Mesenchymal stem cell (in vitro differentiated cells and primary cell): ENCODE results near the gene SGK1.
A peak's percentile ranks its signal among the peaks of the same experiment; 100 is the strongest.

Experiments
- DNase-seq: peaks from one replicate; pipeline ENCODE4 v3.0.0-alpha.2; 2013
- H2AFZ ChIP-seq: one replicate; pipeline ENCODE4 v1.6.1; 2013; ENCODE audit warnings: low read depth, mild to moderate bottlenecking, control low read depth, inconsistent platforms, low read length, moderate library complexity
- H2AK5ac ChIP-seq: 2 replicates; pipeline ENCODE4 v1.6.1; 2013; ENCODE audit warnings: low read length, moderate library complexity, mild to moderate bottlenecking, inconsistent platforms; ENCODE audit not compliant: severe bottlenecking
- H2BK120ac ChIP-seq: one replicate; pipeline ENCODE4 v1.6.1; 2013; ENCODE audit warnings: low read depth, mild to moderate bottlenecking, inconsistent platforms, low read length, moderate library complexity
- H2BK12ac ChIP-seq, 2 experiments: one replicate each; pipeline ENCODE4 v1.6.1; 2013; ENCODE audit warnings: inconsistent platforms in 2 of 2, low read length in 2 of 2, mild to moderate bottlenecking in 2 of 2, moderate library complexity in 2 of 2, control low read depth in 1 of 2
- H2BK15ac ChIP-seq: one replicate; pipeline ENCODE4 v1.6.1; 2013; ENCODE audit warnings: mild to moderate bottlenecking, low read depth, inconsistent platforms; ENCODE audit not compliant: poor library complexity, severe bottlenecking
- H2BK5ac ChIP-seq: 2 replicates; pipeline ENCODE4 v1.6.1; 2013; ENCODE audit warnings: low read depth, mild to moderate bottlenecking, low read length, control low read depth, inconsistent platforms; ENCODE audit not compliant: poor library complexity, severe bottlenecking
- H3K14ac ChIP-seq, 2 experiments: one replicate each; pipeline ENCODE4 v1.6.1; 2013; ENCODE audit warnings: inconsistent platforms in 2 of 2, low read length in 2 of 2, control low read depth in 1 of 2, mild to moderate bottlenecking in 1 of 2, moderate library complexity in 1 of 2
- H3K18ac ChIP-seq, 2 experiments: one replicate each; pipeline ENCODE4 v1.6.1; 2013; ENCODE audit warnings: inconsistent platforms in 2 of 2, low read length in 2 of 2, control low read depth in 1 of 2, low read depth in 1 of 2, mild to moderate bottlenecking in 1 of 2
- H3K23ac ChIP-seq, 2 experiments: one replicate each; pipeline ENCODE4 v1.6.1; 2013; ENCODE audit warnings: inconsistent platforms in 2 of 2, low read length in 2 of 2, mild to moderate bottlenecking in 2 of 2, moderate library complexity in 2 of 2, control low read depth in 1 of 2
- H3K27ac ChIP-seq: 2 replicates; pipeline ENCODE4 v1.5.1; 2013; ENCODE audit warnings: mild to moderate bottlenecking, moderate library complexity, low read length, control low read depth, inconsistent platforms; ENCODE audit not compliant: poor library complexity, severe bottlenecking
- H3K27me3 ChIP-seq, 2 experiments: 2 replicates each; pipeline versions ENCODE4 v1.6.1 to v1.7.0; 2013; ENCODE audit warnings: low read length in 2 of 2, mild to moderate bottlenecking in 2 of 2, moderate library complexity in 2 of 2, control low read depth in 1 of 2, inconsistent platforms in 1 of 2; ENCODE audit not compliant: control insufficient read depth in 1 of 2, insufficient read depth in 1 of 2
- H3K36me3 ChIP-seq, 2 experiments: 2 replicates each; pipeline versions ENCODE4 v1.6.1 to v1.7.0; 2013; ENCODE audit warnings: low read length in 2 of 2, control low read depth in 1 of 2, inconsistent platforms in 1 of 2, low read depth in 1 of 2, mild to moderate bottlenecking in 1 of 2; ENCODE audit not compliant: insufficient read depth in 2 of 2, control insufficient read depth in 1 of 2
- H3K4ac ChIP-seq, 2 experiments: one replicate each; pipeline ENCODE4 v1.6.1; 2013; ENCODE audit warnings: inconsistent platforms in 2 of 2, low read length in 2 of 2, mild to moderate bottlenecking in 2 of 2, moderate library complexity in 2 of 2, control low read depth in 1 of 2, low read depth in 1 of 2
- H3K4me1 ChIP-seq: 2 replicates; pipeline ENCODE4 v1.6.1; 2013; ENCODE audit warnings: low read depth, low read length, control low read depth; ENCODE audit not compliant: control insufficient read depth, insufficient read depth
- H3K4me2 ChIP-seq: 2 replicates; pipeline ENCODE4 v1.6.1; 2013; ENCODE audit warnings: low read length, mild to moderate bottlenecking, inconsistent platforms; ENCODE audit not compliant: poor library complexity, severe bottlenecking
- H3K4me3 ChIP-seq, 2 experiments: 2 replicates each; pipeline versions ENCODE4 v1.5.1 to v1.7.0; 2013; ENCODE audit warnings: low read length in 2 of 2, mild to moderate bottlenecking in 2 of 2, control low read depth in 1 of 2, low read depth in 1 of 2; ENCODE audit not compliant: insufficient read depth in 1 of 2
- H3K79me1 ChIP-seq: replicated peaks from 2 replicates; pipeline ENCODE4 v1.6.1; 2013; ENCODE audit warnings: mild to moderate bottlenecking, control low read depth, low read length, inconsistent platforms; ENCODE audit not compliant: poor library complexity, severe bottlenecking
- H3K9ac ChIP-seq: 2 replicates; pipeline ENCODE4 v1.7.0; 2013; ENCODE audit warnings: mild to moderate bottlenecking, low read length, moderate library complexity
- H3K9me3 ChIP-seq: 2 replicates; pipeline ENCODE4 v1.7.0; 2013; ENCODE audit warnings: mild to moderate bottlenecking, low read length; ENCODE audit not compliant: control insufficient read depth
- H4K8ac ChIP-seq: one replicate; pipeline ENCODE4 v1.6.1; 2013; ENCODE audit warnings: inconsistent platforms, mild to moderate bottlenecking, low read length, moderate library complexity
- H4K91ac ChIP-seq: one replicate; pipeline ENCODE4 v1.6.1; 2013; ENCODE audit warnings: mild to moderate bottlenecking, low read length, inconsistent platforms
- WGBS: methylation state at CpG from one replicate; pipeline ENCODE4 v1.1.7; 2013; ENCODE audit warnings: mixed read lengths; 5-methylcytosine and 5-hydroxymethylcytosine counted together

The SGK1 gene

DNA sequence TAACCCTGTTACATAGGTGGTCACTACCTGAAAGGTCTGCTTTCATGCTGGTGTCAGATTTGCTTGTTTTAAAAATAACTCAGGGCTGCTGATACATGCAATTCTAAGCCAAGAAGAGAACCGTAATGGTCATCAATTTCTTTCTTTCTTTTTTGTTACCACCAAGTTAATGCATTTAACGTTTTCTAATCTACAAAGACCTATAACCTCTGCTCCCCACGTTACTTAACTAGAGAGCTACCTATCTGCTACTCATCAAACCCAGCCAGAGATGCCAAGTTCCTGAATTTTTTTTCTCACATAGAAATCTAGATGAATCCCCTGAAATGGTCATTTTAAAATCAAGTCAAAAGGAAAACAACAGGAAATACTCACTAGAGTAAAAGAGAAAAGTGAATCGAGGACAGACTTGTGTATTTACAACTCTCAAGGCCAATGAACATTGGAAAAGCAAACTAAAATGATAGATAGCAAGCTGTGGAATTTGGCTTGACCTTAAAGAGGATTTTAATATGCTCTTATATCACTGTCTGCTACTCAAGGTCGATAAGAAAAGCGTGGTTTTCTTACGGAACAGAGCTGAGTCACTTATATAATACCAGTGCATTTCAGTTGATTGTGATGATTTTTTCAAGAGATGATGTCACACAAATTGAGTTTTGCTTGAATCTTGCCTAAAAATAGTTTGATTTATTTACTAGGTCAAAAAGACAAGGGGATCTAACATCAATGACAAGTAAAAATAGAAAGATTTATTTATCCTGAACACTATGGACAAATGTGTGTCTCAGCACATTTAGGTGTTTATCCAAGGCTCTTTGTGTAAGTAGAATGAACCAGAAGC is 67.9 kb downstream of the SGK1 start:
- Histone ChIP-seq H3K4me2 (no peak overlapping the region), H3K27me3 (no peaks in the 10 kb centered on the region), H3K23ac (no peak overlapping the region), H3K14ac (no peak overlapping the region), H4K91ac (no peak overlapping the region), H3K9me3 (no peaks in the 10 kb centered on the region), H4K8ac (no peak overlapping the region), H2AK5ac (peak overlapping the region; percentile 11), H2BK12ac (no peak overlapping the region), H3K9ac (peak overlapping the region; percentile 55), H3K18ac (no peak overlapping the region), H3K4me3 (peak overlapping the region in 1 of 2 experiments; percentile 20), H3K27ac (no peak overlapping the region), H2BK120ac (no peak overlapping the region), H3K79me1 (no peaks in the 10 kb centered on the region), H2BK15ac (no peak overlapping the region), H2BK5ac (no peak overlapping the region), H3K4ac (no peak overlapping the region), H3K4me1 (peaks cover 3% of the 10 kb centered on the region), H3K36me3 (no peaks in the 10 kb centered on the region), H2AFZ (no peak overlapping the region)
- DNase-seq, result peak; percentile 43
- 55% methylated on average over 7 of the region's 7 CpGs for WGBS

DNA sequence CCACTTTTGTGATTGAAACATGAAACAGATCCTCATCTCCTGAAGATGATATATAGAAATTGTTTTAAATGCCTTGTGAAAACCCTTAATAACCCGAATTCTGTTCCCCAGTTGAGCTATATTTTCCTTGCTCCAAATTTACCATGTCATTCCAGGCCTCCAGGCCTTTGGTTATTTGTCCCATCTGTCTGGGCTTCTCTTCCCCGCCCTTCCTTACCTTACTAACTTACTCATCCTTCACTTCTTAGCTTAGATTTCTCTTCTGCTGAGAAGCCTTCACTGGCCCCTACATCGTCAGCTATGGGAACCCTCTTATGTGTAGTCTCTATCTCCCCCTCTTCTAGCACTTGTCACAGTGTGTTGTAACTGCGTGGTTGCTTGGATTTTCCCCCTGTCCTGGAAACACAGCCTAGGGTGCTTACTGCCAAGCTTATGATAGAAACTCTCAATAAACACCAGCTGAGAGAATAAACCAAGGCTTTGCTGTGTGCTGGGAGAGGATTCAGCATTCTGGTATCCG is 68.6 kb downstream of the SGK1 start:
- Histone ChIP-seq H3K4me1 (peaks cover 3% of the 10 kb centered on the region), H2AFZ (no peak overlapping the region), H3K14ac (no peak overlapping the region), H2BK12ac (no peak overlapping the region), H3K4me3 (no peak overlapping the region), H3K4ac (no peak overlapping the region), H3K18ac (no peak overlapping the region), H3K36me3 (no peaks in the 10 kb centered on the region), H3K9me3 (no peaks in the 10 kb centered on the region), H3K27me3 (no peaks in the 10 kb centered on the region), H3K4me2 (no peak overlapping the region), H2BK15ac (no peak overlapping the region), H3K23ac (no peak overlapping the region), H3K79me1 (no peaks in the 10 kb centered on the region), H2BK5ac (no peak overlapping the region), H3K27ac (no peak overlapping the region), H4K8ac (no peak overlapping the region), H2BK120ac (no peak overlapping the region), H3K9ac (peak overlapping the region; percentile 55), H2AK5ac (peak overlapping the region; percentile 11), H4K91ac (no peak overlapping the region)
- DNase-seq, result peak; percentile 53
- 76% methylated on average over 5 of the region's 5 CpGs for WGBS

DNA sequence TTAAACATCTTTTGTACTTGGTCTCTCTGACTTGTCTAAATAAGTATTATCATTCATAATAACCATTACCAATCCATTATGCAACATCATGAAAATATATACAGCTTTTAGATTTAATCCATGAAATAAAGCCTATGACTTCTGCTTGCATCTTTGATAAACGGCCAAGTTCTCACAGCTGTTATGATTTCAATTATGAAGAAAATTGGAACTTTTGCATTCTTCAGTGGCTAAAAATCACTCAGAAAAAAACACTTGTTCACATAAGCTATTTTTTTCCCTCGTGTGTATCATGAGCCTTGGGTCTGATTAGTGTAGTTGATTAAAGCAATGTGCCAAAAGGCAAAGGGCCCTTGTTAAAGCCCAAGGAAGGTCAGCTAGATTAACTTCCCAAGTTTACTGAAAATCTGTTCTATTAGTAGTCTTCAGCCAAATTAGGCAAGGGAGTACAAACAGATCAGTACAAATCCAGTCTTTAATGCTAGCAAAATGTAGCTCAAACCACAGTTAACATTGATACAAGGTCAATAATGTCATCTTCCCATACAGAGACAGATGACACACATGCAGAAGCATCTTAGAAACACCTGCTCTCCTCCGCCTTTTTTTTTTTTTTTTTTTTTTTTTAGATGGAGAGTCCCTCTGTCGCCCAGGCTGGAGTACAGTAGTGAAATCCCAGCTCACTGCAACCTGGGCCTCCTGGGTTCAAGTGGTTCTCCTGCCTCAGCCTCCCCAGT is 69.9 kb downstream of the SGK1 start:
- Histone ChIP-seq H3K4me3 (no peak overlapping the region), H2AK5ac (no peak overlapping the region), H2BK5ac (no peak overlapping the region), H3K9me3 (no peaks in the 10 kb centered on the region), H2BK12ac (no peak overlapping the region), H3K18ac (no peak overlapping the region), H3K23ac (no peak overlapping the region), H2BK120ac (no peak overlapping the region), H3K14ac (no peak overlapping the region), H2AFZ (no peak overlapping the region), H3K27ac (no peak overlapping the region), H3K36me3 (no peaks in the 10 kb centered on the region), H4K8ac (no peak overlapping the region), H4K91ac (no peak overlapping the region), H3K4me2 (no peak overlapping the region), H3K79me1 (no peaks in the 10 kb centered on the region), H3K4me1 (peaks cover 3% of the 10 kb centered on the region), H3K9ac (no peak overlapping the region), H2BK15ac (no peak overlapping the region), H3K27me3 (no peaks in the 10 kb centered on the region), H3K4ac (no peak overlapping the region)
- DNase-seq, result no peak
- WGBS, result 97% methylated on average over 4 of the region's 4 CpGs

DNA sequence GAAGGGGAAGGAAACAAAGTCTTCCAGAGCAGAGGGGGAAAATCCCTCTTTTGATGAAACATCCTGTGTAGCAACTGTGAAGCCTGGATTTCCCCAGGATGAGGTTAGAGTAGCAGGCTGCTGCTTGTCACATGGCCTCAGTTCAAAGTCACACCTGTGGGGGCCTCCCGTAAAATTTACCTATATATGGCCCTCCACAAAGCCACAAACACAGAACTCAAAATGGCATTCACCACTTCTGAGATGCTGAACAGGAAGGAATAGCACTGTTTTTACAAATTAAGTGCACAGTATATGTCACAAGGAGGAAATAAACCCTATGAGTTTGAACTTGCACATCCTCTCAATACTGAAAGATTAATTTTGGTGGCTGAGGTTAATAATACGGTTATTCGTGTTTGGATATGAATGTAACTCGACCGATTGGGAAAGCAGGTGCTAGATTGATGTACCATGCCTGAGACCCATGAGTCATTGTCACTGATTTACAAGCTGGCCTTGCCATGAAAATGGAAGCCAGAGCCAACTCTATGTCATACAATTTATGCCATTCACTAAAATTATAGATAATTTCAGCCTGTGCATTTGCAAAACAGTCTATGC is 70.6 kb downstream of the SGK1 start:
- Histone ChIP-seq H3K9ac (no peak overlapping the region), H2AFZ (no peak overlapping the region), H3K14ac (no peak overlapping the region), H3K4ac (no peak overlapping the region), H3K4me3 (no peak overlapping the region), H3K23ac (no peak overlapping the region), H3K36me3 (no peaks in the 10 kb centered on the region), H2BK120ac (no peak overlapping the region), H3K4me2 (no peak overlapping the region), H2AK5ac (no peak overlapping the region), H2BK5ac (no peak overlapping the region), H3K79me1 (no peaks in the 10 kb centered on the region), H2BK15ac (no peak overlapping the region), H3K9me3 (no peaks in the 10 kb centered on the region), H4K91ac (no peak overlapping the region), H4K8ac (no peak overlapping the region), H3K27ac (no peak overlapping the region), H3K27me3 (no peaks in the 10 kb centered on the region), H3K18ac (no peak overlapping the region), H2BK12ac (no peak overlapping the region), H3K4me1 (peaks cover 3% of the 10 kb centered on the region)
- DNase-seq, result no peak
- WGBS, result over 99% methylated on average over 5 of the region's 5 CpGs
